Raji (cell line): ENCODE results near the gene MTMR10.

Experiments used
- POLR2A ChIP-seq: IDR thresholded peaks from 2 replicates; pipeline ENCODE4 v1.6.1; 2011; ENCODE audit warnings: low read depth, low read length, control low read depth; ENCODE audit not compliant: insufficient read depth

MTMR10 gene

DNA sequence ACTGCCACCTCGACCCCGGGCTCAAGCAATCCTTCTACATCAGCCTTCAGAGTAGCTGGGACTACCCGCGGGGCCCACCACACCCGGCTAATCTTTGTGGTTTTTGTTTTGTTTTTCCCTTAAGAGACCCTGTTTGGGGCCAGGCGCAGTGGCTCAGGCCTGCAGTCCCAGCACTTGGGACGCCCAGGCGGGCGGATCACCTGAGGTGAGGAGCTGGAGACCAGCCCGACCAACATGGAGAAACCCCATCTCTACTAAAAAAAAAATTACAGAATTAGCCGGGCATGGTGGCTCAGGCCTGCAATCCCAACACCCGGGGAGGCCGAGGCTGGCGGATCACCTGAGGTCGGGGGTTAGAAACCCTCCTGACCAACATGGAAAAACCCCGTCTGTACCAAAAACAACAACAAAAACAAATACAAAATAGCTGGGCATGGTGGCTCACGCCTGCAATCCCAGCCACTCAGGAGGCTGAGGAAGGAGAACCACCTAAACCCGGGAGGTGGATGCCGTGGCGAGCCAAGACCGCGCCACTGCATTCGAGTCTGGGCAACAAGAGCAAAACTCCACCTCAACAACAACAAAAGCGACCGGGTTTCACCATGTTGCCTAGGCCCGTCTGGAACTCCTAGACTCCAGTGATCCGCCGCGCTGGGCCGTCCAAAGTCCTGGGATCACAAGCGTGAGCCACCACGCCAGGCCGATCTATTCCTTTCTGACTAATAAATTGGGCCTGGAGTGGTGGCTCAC lies 95.8 kb downstream of the MTMR10 start:
- TF ChIP-seq POLR2A, result no peak

DNA sequence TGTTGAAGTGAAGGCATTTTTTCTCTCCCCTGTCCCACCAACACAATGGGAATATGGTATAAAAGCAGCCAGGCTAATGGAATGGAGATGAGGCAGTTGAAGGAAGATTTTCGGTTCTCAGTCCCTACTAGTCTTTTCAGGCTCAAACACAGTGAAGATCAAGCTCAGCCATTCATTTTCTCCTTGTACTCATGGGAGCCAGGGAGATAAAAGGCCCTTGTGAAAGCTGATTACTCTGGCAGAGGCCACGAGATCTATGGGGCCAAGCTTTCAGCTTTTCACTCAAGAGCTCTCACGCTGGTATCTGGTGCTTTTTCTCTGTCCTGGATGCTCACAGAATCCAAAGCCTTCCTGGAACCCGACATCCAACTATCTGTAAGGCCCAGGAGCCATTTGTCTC lies 102.2 kb downstream of the MTMR10 start:
- no peak for TF ChIP-seq POLR2A
